ENCODE data around the gene COLQ.

The COLQ gene

GRCh38 chr3:15519096-15519495, 2.4 kb downstream of the COLQ start:
- DNase-seq: no peak

DNA sequence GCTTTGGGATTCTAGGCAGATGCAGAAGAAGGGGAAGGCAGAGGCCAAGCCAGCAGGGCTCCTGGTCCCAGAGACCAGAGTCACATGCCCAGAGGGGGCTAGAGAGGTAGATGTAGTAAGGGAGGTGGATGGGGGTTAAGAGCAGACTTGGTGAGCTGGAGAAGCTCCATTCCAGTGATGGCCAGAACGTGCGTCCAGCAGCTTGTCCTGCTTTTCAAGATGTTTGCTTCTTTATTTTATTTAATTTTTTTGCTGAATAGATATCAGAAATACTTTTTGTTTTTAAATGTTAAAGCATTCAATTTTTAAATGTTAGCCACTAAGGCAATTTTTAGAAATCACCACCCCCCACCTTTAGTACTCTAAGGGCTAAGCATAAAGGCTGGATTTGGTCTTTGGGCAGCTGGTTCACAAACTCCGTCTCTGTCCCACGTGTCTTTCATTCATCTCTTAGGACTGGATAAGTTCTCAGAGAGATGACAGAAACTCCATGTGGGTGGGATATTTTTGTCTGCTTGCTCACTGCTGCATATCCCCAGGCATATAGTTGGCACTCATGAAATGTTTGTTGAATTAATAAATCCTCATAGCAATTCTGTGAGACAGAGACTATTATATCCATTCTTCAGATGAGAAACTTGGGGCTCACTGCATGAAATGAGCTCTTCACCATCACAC, 6.7 kb downstream of the COLQ start:
- no peak for DNase-seq

DNA sequence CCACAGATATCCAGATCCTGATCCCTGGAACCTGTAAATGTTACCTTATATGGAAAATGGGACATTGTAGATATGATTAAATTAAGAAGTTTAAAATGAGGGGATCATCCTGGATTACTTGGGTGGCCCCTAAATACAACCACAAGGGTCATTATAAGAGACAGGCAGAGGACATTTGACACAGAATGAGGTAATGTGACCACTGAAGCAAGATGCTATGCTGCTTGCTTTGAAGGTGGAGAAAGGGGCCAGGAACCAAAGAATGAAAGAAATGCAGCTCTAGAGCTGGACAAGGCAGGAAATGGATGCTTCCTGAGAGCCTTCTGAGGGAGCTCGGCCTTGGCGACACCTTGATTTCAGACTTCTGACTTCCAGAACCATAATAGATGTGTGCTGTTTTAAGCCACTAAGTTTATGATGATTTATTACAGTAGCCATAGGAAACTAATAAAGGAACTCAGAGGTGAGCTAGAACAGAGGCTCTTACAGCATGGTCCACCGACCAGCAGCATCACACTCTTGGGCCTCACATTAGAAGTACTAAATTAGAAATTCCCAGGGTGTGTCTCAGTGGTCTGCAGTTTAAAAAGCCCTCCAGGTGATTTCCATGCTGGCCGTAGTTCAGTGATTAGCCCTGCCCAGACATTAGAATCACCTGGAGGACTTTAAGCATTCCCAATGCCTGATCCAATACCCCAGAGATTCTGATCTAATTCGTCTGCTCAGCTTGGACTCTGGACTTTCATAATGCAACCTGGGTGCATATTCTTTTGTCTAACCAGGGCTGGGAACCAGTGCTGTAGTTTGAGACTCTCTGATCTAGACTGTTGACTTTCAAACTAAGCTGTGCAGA, 7.5 kb downstream of the COLQ start:
- no peak for DNase-seq

DNA sequence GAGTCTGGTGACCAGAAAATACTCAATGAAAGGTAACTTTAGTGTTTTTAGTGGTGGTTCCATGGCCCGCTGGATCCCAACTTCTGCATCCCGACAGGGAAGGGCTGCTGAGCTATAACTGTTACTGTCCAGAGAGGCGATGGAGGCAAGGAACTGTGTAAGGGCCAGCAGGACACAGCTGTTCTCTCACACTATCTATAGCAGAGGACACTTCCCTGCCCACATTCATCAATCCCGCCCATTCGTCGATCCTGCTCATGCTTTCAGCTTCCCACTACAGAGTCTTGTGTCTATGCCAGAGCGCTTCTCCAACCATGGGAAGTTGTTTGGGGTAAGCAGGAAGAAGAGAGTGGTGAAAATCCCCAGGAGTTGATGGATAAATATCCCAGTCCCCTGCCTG, 8.4 kb downstream of the COLQ start:
- DNase-seq: no peak

DNA sequence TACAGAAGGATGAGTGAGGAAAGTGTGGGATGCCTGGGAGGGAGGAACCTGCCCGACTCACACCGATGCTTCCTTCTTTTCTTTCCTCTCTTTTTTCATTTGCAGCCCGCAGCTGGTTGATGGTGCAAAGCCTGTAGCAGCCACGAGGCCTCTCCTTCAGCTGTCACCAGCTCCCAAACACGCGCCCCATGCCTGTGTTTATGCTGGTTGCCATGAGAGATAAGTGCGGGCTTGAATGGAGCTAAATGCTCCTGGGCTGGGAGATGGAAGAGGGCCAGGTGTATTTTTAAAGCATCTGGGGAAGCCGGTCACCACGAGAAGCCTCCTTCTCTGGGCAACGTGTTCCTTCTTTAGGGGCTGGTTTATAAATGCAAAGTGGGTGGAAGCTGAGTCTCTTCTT, 9.3 kb downstream of the COLQ start:
- no peak for DNase-seq

DNA sequence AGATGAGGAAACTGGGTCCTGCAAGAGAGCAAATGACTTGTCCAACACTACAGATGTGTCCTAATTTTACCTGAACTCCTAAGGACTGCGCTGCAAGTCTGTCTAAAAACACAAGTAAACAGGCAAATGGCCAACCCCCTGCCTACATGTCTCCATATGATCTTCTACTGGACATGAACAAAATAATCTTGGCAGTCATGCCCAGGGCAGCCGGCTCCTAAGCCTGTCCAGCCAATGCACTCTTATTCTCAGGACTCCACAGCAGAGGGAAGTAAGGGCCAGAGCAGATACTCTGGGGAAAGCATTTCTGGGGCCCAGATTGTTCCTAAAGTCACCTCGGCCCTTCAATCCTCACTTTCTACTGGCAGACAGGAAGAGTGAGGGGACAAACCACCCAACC, 10.3 kb downstream of the COLQ start:
- no peak for DNase-seq

- DNase-seq: no peak
These were observed 11.0 kb downstream of the COLQ start for GRCh38 chr3:15510493-15510892.

DNA sequence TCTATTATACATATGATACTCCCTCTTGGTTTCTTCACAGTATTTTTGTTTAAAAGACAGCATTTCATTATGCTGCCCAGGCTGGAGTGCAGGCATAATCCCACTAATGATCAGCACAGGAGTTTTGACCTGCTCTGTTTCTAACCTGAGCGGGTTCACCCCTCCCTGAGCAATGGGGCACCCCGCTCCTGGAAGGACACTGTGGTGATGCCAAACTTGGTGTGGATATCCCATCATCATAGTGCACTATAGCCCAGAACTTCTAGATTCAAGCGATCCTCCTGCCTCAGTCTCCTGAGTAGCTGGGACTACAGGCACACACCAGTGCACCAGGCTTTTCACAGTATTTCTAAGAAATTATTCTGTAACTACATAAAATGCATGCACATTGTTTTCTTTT, 14.9 kb downstream of the COLQ start:
- no peak for DNase-seq

- no peak for DNase-seq
These were observed 15.9 kb downstream of the COLQ start for GRCh38 chr3:15505479-15506165.

GRCh38 chr3:15502616-15503015, 18.9 kb downstream of the COLQ start:
- no peak for DNase-seq

DNA sequence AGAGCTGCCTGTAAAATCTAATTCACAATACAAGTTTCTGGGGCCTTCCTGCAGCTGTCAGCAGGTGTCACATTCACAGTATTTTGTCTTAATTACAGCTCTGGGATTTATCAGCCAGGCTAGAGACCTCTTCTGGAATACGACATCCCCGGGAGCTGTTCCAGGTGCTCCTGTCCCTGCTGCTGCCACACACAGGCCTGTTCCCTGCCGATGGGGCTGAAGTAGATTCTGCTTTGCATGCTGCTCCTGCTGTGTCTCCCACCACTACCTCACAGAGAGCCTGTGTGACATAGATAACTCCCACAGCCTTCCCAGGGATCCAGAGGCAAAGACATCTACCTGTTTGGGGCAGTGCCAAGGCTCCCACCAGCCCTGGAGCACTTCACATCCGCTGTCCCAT, 20.4 kb downstream of the COLQ start:
- no peak for DNase-seq

GRCh38 chr3:15500107-15500724, 21.3 kb downstream of the COLQ start:
- no peak for DNase-seq

GRCh38 chr3:15499536-15499935, 22.0 kb downstream of the COLQ start:
- DNase-seq: no peak

DNA sequence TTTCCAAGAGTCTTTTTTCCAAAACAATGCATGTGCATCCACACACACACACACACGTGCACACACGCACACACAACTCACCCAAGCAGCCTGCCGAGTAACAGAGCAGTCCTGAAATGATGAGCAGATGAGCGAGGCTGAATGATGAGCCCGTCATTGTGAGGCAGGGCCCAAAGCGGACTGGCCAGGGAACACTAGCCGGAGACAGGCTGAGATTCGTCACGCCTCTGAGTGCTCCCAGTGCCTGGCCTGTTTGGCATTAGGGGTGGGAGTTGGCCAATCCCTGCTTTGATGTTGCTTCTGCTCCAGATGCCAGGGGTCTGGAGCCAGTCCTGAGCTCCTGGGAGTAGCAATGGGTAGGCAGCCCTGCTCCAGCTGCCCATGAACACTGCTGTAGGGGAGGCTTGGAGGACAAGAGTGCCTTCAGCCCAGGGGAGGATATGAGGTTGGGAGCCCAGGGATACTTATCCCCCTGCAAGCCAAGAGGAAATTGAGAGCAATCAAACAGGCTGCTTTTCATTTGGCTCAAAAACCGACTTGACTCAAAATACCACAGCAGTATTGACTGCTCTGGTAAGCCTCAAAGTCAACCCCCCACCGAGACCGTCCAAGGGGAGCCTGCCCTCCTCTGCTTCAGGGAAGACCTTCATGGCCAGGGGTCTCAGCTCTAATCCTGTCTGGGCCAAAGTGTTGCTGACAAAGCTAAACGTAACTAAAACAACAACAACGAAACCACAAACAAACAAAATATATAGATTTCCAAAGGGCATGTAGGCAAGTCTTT, 22.9 kb downstream of the COLQ start:
- no peak for DNase-seq

DNA sequence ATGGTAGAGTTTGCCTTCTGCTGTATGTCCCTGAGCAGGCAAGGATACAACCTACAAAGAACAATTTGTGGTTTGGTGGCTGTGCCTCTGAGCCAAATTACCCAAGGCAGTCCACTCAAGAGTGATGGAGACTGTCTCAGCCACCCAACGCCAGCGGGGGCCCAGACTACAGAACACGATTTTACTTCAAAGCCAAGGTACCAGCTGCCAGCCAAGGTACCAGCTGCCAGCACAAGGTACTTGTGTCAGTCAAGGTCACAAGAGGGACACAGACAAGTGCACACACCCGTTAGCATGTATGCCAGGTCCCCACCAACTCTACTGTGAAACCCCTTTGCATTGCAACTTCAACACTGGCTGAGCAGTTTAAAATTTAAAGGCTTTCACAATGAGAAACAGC, 23.5 kb downstream of the COLQ start:
- DNase-seq: no peak

DNA sequence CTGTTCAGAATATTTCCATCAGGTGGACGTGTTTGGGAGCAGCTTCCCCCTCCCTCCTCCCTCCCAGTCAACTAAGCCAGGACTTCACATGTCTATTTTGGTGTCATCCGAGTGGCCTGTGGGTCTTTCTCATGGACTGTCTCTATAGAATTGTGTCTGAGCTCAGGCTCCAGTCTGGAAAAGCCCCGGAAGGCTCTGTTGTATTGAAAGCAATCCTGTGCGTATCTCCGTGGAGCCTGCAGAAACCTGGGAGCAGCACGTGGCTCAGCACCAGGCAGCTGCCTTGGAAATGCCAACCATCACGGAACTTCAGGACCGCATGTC, 25.2 kb downstream of the COLQ start:
- DNase-seq: no peak

GRCh38 chr3:15495461-15496340, 25.8 kb downstream of the COLQ start:
- no peak for DNase-seq

DNA sequence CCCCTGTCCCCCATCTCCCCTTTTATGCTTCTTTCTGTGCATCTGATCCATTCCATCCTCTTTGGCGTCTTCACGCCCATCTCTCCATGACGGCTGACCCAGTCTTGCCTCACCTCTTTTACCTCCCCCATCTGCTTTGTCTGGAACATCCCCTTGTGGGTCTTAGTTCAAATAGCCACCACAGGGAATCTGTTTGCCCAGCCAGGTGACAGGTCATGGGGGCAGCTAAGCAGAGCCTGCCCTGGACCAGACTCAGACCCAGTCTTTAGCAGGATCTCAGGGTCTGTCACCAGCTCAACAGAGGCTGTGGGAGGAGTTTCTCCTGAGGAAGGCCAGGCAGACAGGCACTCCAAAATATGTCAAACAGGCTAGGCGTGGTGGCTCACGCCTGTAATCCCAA, 28.1 kb downstream of the COLQ start:
- no peak for DNase-seq

GRCh38 chr3:15492847-15493360, 28.6 kb downstream of the COLQ start:
- no peak for DNase-seq

DNA sequence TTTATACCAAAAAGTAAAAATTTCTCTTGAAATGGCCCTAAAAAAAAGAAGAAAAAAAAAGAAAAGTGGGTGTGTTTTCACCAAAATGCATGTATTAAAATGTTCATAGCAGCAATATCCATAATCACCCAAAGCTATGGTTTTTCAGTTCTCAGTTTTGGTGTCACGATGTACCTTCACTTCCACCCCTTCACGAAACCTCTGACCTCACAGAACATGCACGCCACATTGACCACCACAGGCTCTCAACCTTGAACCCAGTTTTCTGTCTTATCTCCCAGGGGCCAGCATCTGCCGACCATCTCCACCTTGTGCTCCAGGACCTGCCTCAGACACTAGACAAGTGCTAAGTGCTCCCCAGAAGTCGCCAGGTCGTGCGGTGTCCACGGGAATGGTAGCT, 30.4 kb downstream of the COLQ start:
- no peak for DNase-seq

DNA sequence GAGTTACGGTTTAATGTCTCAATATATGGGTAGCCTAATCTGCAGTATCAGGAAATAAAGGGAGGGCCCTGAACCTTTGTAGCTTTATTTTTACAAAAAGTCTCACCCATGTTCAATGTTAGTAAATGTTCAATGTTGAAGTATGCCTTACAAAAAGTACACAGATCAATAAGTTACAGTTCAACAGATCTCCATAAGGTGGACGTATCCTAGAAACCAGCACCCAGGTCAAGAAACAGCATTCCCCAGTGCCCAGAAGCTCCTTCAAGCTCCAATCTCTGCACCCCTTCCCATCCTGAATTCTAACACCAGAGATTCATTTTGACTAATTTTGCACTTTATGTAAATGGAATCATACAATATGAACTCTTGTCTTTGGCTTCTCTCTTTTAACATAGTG, 31.3 kb downstream of the COLQ start:
- no peak for DNase-seq

DNA sequence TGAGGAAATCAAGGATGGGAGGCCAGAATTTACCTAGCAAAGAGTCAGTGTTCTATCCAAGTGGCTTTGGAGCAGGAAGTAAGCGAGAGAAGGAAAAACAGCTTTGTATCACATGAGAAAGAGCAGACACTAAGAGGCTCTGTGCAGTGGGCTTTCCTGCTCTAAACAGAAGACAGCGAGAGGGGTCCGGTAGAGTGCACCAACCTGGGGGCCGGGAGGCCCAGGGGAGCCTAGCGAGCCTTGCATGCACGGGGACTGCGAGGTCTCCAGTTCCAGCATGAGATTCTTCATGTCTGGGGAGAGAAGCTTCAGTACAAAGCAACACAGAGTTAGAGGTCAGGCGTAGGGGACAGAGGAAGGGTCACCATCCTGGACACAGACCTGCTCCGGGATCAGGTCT, 33.5 kb downstream of the COLQ start:
- no peak for DNase-seq

All from activated effector memory CD4-positive, alpha-beta T cell treated with Interleukin-2 at 50 U/mL for 16 hours (primary cell).